CD8-positive, alpha-beta memory T cell (primary cell): ENCODE data around the gene ANGPTL5. TPM values are rescaled to one million over a fixed set of nuclear protein-coding genes. Genes with fewer than 3 reads are reported as not detected.
"Not testable (repeated sequence)": the region's sequence is repeated elsewhere in the genome, so short reads cannot be mapped to it uniquely, and the experiment has no call there.

Source experiments
- CTCF ChIA-PET: fragments of 350-600 bp; sonication (Branson Sonifier 250); formaldehyde crosslinking; loops from one replicate; lab custom pipeline; 2021; ENCODE audit warnings: antibody characterized with exemption; lab: Charles Lee
- POLR2A ChIA-PET: fragments of 350-600 bp; sonication (Branson Sonifier 250); formaldehyde crosslinking; loops from one replicate; lab custom pipeline; 2021; ENCODE audit warnings: antibody characterized with exemption; lab: Charles Lee
- DNase-seq, 5 donors: peaks; one replicate each; pipeline versions ENCODE4 v3.0.0 to v3.0.0-alpha.2; 2020 to 2022; ENCODE audit warnings: mixed read lengths in 1 of 5
- H3K27ac ChIP-seq: one replicate; pipeline ENCODE4 v1.7.0; 2013; ENCODE audit warnings: low read depth, mild to moderate bottlenecking, low read length, moderate library complexity
- H3K27me3 ChIP-seq: 2 replicates; pipeline ENCODE4 v1.7.0; 2013; ENCODE audit warnings: low read length, mild to moderate bottlenecking; ENCODE audit not compliant: insufficient read depth, poor library complexity, severe bottlenecking
- H3K36me3 ChIP-seq: 2 replicates; pipeline ENCODE4 v1.7.0; 2013; ENCODE audit warnings: mild to moderate bottlenecking, low read length, moderate library complexity; ENCODE audit not compliant: insufficient read depth
- H3K4me1 ChIP-seq: 2 replicates; pipeline ENCODE4 v1.7.0; 2013; ENCODE audit warnings: mild to moderate bottlenecking, low read length, moderate library complexity; ENCODE audit not compliant: insufficient read depth
- H3K4me3 ChIP-seq: 2 replicates; pipeline ENCODE4 v1.7.0; 2013; ENCODE audit warnings: mild to moderate bottlenecking, low read length
- H3K9me3 ChIP-seq: 2 replicates; pipeline ENCODE4 v1.7.0; 2013; ENCODE audit warnings: mild to moderate bottlenecking, low read length
- H3K27ac Mint-ChIP-seq, 8 donors: one replicate each; pipeline ENCODE4 v1.8.0; 2020 to 2021; ENCODE audit warnings: mixed read lengths in 8 of 8, mild to moderate bottlenecking in 6 of 8, inconsistent platforms in 3 of 8, moderate library complexity in 3 of 8
- H3K27me3 Mint-ChIP-seq, 2 donors: one replicate each; pipeline ENCODE4 v1.8.0; 2020 to 2021; ENCODE audit warnings: mixed read lengths in 2 of 2, mild to moderate bottlenecking in 1 of 2, moderate library complexity in 1 of 2
- H3K36me3 Mint-ChIP-seq, 3 donors: one replicate each; pipeline ENCODE4 v1.8.0; 2020 to 2021; ENCODE audit warnings: mixed read lengths in 3 of 3, inconsistent platforms in 1 of 3, mild to moderate bottlenecking in 1 of 3
- H3K4me1 Mint-ChIP-seq, 3 donors: one replicate each; pipeline ENCODE4 v1.8.0; 2020 to 2021; ENCODE audit warnings: mixed read lengths in 3 of 3, inconsistent platforms in 1 of 3, mild to moderate bottlenecking in 1 of 3
- H3K4me3 Mint-ChIP-seq, 7 donors: one replicate each; pipeline ENCODE4 v1.8.0; 2020 to 2021; ENCODE audit warnings: mixed read lengths in 7 of 7, mild to moderate bottlenecking in 6 of 7, moderate library complexity in 4 of 7, inconsistent platforms in 2 of 7
- H3K9me3 Mint-ChIP-seq, 5 donors: one replicate each; pipeline ENCODE4 v1.8.0; 2020 to 2022; ENCODE audit warnings: mixed read lengths in 5 of 5, mild to moderate bottlenecking in 3 of 5, moderate library complexity in 2 of 5, inconsistent platforms in 1 of 5
- polyA plus RNA-seq: library from polyadenylated mRNA; unstranded; fragments of 300-500 nt; fragmentation: Illumina TruSeq; gene quantifications from one replicate; pipeline ENCODE4 v1.2.3, GENCODE V29; 2021
- total RNA-seq, 2 experiments: library from RNA; stranded (reverse); gene quantifications; one replicate each; pipeline ENCODE4 v1.2.3, GENCODE V29; 2021

Gene ANGPTL5
- total RNA-seq = not detected
- not detected for polyA plus RNA-seq

DNA sequence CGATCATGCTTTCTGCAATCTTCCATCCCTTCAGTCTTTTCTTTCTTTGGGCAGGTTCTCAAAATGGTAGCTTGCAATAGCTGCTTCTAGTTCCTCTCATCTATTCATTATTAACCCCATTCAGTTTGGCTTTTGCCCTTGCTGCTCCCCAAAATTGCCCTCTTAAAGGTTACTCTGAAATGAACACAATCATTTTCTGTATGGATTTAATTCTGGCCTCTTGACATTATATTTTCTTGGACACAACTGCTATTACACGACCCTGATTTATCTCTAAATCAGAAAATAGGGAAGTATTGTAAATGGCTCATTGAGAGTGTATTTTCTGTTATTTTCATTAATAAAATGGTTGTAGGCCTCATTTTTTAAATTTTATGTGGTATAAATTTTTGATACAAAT lies at the start of gene ANGPTL5:
Gene ANGPTL5 (minus strand): TSS at position 101 of the 400 bp plus-strand sequence. CDS start 8,613 bp downstream, outside the sequence.
- H3K27me3 Mint-ChIP-seq = peaks cover 0 to 2% of the 10 kb centered on the region in 2 donors
- H3K4me1 Mint-ChIP-seq = peaks cover 27 to 34% (median 28%) of the 10 kb centered on the region in 3 donors
- peaks cover 16% of the 10 kb centered on the region for H3K4me1 ChIP-seq
- H3K9me3 ChIP-seq = no peaks in the 10 kb centered on the region
- CTCF ChIA-PET = no interaction called here
- no peak for DNase-seq
- peak within 1 kb of the TSS; percentile 91 to 96 (median 94) for H3K4me3 Mint-ChIP-seq
- POLR2A ChIA-PET = no interaction called here
- no peaks in the 10 kb centered on the region for H3K27me3 ChIP-seq
- H3K27ac Mint-ChIP-seq = peak within 1 kb of the TSS; percentile 73 to 97 (median 92)
- H3K36me3 Mint-ChIP-seq = peaks cover 0 to 6% (median 0%) of the 10 kb centered on the region in 3 donors
- H3K36me3 ChIP-seq = no peaks in the 10 kb centered on the region
- H3K9me3 Mint-ChIP-seq = no peaks in the 10 kb centered on the region
- peak within 1 kb of the TSS; percentile 70 for H3K4me3 ChIP-seq
- H3K27ac ChIP-seq = peak within 1 kb of the TSS; percentile 38

DNA sequence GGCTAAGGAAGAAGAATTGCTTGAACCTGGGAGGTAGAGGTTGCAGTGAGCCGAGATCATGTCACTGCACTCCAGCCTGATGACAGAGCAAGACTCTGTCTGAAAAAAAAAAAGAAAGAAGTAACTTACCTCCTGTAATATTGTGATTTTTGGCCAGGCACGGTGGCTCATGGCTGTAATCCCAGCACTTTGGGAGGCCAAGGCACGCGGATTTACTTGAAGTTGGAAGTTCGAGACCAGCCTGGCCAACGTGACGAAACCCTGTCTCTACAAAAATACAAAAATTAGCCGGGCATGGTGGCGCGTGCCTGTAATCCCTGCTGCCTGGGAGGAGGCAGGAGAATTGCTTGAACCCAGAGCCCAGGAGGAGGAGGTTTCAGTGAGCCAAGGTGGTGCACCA lies 47.9 kb upstream of the ANGPTL5 start:
- H3K4me3 ChIP-seq, H3K27ac Mint-ChIP-seq, H3K27me3 ChIP-seq, H3K27ac ChIP-seq, H3K27me3 Mint-ChIP-seq, H3K36me3 ChIP-seq, H3K4me3 Mint-ChIP-seq, POLR2A ChIA-PET, CTCF ChIA-PET, H3K4me1 Mint-ChIP-seq, DNase-seq, H3K9me3 ChIP-seq, H3K9me3 Mint-ChIP-seq, H3K4me1 ChIP-seq: not testable (repeated sequence)
- peaks cover 7 to 25% (median 12%) of the 10 kb centered on the region in 3 donors for H3K36me3 Mint-ChIP-seq

DNA sequence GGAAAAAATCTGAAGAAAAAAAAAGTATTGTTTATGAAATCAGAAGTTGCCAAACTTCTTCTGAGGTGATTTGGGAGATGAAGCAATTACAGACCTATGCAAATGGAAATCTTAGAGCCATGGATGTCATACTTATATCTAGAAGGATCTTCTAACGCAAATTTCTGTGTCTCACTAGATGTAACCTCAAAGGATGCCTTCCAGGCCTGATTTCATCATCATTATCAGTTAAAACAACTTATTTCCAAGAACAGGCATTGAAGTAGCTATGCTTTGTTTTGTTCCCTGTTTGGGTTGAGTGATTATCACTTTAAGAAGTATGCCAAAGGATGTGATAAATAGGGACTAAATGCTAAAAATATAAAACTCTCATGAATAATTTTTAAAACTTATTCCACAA lies 43.9 kb upstream of the ANGPTL5 start:
- H3K4me1 ChIP-seq = no peaks in the 10 kb centered on the region
- H3K9me3 ChIP-seq = no peaks in the 10 kb centered on the region
- no peaks in the 10 kb centered on the region for H3K36me3 ChIP-seq
- peaks cover 0 to 2% (median 0%) of the 10 kb centered on the region in 5 donors for H3K9me3 Mint-ChIP-seq
- DNase-seq = no peak
- peaks cover 12 to 35% (median 20%) of the 10 kb centered on the region in 3 donors for H3K36me3 Mint-ChIP-seq
- no peaks in the 10 kb centered on the region for H3K27me3 Mint-ChIP-seq
- POLR2A ChIA-PET = no interaction called here
- no peak overlapping the region for H3K4me3 ChIP-seq
- H3K4me1 Mint-ChIP-seq = no peaks in the 10 kb centered on the region
- CTCF ChIA-PET = no interaction called here
- no peak overlapping the region for H3K4me3 Mint-ChIP-seq
- H3K27ac ChIP-seq = no peak overlapping the region
- no peak overlapping the region for H3K27ac Mint-ChIP-seq
- no peaks in the 10 kb centered on the region for H3K27me3 ChIP-seq

DNA sequence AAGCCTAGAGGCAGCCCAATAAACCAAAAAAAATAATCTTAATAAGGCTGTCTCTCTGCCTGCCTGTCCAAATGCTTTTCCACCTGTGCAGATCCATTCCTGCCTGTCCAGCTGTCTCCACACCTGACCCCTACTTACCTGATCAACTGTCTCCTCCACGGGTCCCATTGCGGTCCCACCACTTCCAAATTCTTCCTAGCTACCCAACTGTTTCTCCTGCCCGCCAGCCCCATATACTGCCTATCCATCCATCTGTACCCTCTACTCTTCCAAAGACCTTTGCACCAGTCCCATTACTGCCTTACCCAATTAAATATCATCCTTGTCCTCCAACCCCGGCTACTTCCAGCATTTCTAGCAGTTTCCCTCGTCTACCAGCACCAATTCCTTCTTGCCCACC lies 39.4 kb upstream of the ANGPTL5 start:
- ChIA-PET CTCF (no interaction called here), POLR2A (no interaction called here)
- no peaks in the 10 kb centered on the region for H3K4me1 Mint-ChIP-seq
- H3K9me3 Mint-ChIP-seq = peaks cover 0 to 2% (median 0%) of the 10 kb centered on the region in 5 donors
- no peak for DNase-seq
- no peak overlapping the region for H3K4me3 Mint-ChIP-seq
- Histone ChIP-seq H3K9me3 (no peaks in the 10 kb centered on the region), H3K27ac (no peak overlapping the region), H3K27me3 (no peaks in the 10 kb centered on the region), H3K36me3 (no peaks in the 10 kb centered on the region), H3K4me3 (no peak overlapping the region), H3K4me1 (no peaks in the 10 kb centered on the region)
- peaks cover 9 to 18% (median 12%) of the 10 kb centered on the region in 3 donors for H3K36me3 Mint-ChIP-seq
- no peaks in the 10 kb centered on the region for H3K27me3 Mint-ChIP-seq
- no peak overlapping the region for H3K27ac Mint-ChIP-seq

DNA sequence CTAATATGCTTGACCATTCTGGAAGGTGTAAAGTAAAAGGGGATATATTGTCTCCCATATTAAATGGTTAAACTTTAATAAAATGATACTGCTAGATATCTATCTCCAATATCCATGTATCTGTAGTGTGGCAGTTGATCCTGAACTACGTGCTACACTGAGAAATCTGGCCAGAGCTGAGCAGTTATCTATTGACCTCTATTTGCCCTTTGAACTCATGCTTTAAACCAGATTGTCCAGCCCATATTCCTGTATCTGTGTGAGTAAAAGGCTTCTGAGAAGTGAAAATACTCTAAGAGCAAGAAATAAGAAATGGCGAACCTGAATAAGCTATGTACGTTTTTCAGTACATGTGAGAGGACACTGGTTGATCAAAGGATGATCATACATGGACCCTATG lies 39.0 kb upstream of the ANGPTL5 start:
- Mint-ChIP-seq H3K4me3 (no peak overlapping the region), H3K9me3 (peaks cover 0 to 2% (median 0%) of the 10 kb centered on the region in 5 donors), H3K27ac (no peak overlapping the region), H3K4me1 (no peaks in the 10 kb centered on the region), H3K36me3 (peaks cover 9 to 18% (median 12%) of the 10 kb centered on the region in 3 donors), H3K27me3 (no peaks in the 10 kb centered on the region)
- Histone ChIP-seq H3K27ac (no peak overlapping the region), H3K4me1 (no peaks in the 10 kb centered on the region), H3K9me3 (no peaks in the 10 kb centered on the region), H3K36me3 (no peaks in the 10 kb centered on the region), H3K27me3 (no peaks in the 10 kb centered on the region), H3K4me3 (no peak overlapping the region)
- no peak for DNase-seq
- ChIA-PET POLR2A (no interaction called here), CTCF (no interaction called here)

DNA sequence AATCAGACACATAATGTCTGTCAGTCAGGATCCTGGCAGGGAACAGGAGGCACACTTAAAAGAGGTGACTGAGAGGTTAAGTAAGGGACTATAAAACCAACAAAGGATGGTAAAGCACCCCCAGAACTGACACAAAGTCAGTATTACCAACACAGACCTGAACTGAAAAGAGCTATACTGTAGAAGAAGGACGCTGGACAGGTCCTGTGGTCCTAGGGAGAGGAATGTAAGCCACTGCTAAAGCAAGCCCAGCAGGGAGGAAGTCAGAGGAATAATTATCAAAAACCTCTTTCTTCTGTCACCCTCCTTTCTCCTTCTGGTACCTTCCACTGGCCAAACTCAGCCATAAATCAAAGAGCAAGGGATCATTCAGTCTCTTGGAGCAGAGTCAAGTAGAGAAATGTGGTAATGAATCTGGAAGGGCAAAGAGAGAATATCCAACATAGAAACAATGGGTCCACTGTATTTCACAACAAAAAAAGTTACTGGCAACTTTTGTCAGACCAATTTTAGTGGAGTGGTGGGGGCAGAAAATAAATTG lies 33.4 kb upstream of the ANGPTL5 start:
- no peak overlapping the region for H3K4me3 ChIP-seq
- H3K36me3 Mint-ChIP-seq = peaks cover 1 to 11% (median 11%) of the 10 kb centered on the region in 3 donors
- H3K4me1 ChIP-seq = no peaks in the 10 kb centered on the region
- H3K27ac ChIP-seq = no peak overlapping the region
- no peak overlapping the region for H3K27ac Mint-ChIP-seq
- ChIA-PET CTCF (no interaction called here), POLR2A (no interaction called here)
- H3K27me3 ChIP-seq = no peaks in the 10 kb centered on the region
- H3K4me1 Mint-ChIP-seq = no peaks in the 10 kb centered on the region
- H3K9me3 ChIP-seq = no peaks in the 10 kb centered on the region
- H3K27me3 Mint-ChIP-seq = no peaks in the 10 kb centered on the region
- H3K36me3 ChIP-seq = no peaks in the 10 kb centered on the region
- DNase-seq = no peak
- H3K9me3 Mint-ChIP-seq = no peaks in the 10 kb centered on the region
- no peak overlapping the region for H3K4me3 Mint-ChIP-seq

DNA sequence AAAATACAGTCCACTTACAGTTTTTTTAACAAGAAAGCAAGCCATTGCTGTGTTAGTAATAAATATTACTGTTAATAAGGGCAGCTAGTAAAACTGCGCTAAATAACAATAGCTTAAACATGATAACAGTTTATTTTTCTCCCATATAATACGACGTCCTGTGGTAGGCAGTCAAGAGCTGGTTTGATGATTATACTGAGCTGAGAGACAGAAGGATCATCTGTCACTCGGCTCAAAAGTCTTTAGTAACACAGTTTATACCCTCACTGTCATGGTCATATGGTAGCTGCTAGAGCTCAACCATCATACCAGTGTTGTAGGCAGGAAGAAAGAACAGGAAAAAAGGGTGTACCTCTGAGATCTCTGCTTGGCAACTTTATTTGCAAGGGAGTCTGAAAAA lies 29.1 kb upstream of the ANGPTL5 start:
- no peaks in the 10 kb centered on the region for H3K9me3 Mint-ChIP-seq
- no peaks in the 10 kb centered on the region for H3K27me3 Mint-ChIP-seq
- Histone ChIP-seq H3K9me3 (no peaks in the 10 kb centered on the region), H3K36me3 (no peaks in the 10 kb centered on the region), H3K4me1 (no peaks in the 10 kb centered on the region), H3K27ac (no peak overlapping the region), H3K4me3 (no peak overlapping the region), H3K27me3 (no peaks in the 10 kb centered on the region)
- no peak overlapping the region for H3K27ac Mint-ChIP-seq
- POLR2A ChIA-PET = no interaction called here
- no peak overlapping the region for H3K4me3 Mint-ChIP-seq
- peaks cover 2 to 15% (median 11%) of the 10 kb centered on the region in 3 donors for H3K36me3 Mint-ChIP-seq
- H3K4me1 Mint-ChIP-seq = no peaks in the 10 kb centered on the region
- DNase-seq = no peak
- CTCF ChIA-PET = no interaction called here

DNA sequence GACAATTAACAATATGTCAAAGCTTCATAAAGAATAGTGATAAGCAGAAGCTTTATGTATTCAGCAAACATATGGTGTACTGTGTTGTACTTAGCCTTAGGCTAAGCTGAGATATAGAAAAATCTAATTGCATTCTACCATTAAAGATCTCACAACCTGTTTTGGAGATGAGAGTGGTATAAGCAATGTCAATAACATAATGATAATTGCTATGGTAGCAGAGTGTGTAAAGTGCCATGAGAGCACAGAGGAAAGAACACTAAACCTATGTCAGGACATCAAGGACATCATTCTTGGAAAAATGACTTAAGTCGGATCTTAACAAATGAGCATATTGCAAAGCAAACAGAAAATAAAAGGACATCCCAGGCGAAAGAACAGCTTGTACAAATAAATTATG lies 28.6 kb upstream of the ANGPTL5 start:
- H3K36me3 Mint-ChIP-seq = peaks cover 2 to 15% (median 11%) of the 10 kb centered on the region in 3 donors
- Histone ChIP-seq H3K4me3 (no peak overlapping the region), H3K27me3 (no peaks in the 10 kb centered on the region), H3K36me3 (no peaks in the 10 kb centered on the region), H3K4me1 (no peaks in the 10 kb centered on the region), H3K9me3 (no peaks in the 10 kb centered on the region), H3K27ac (no peak overlapping the region)
- DNase-seq = no peak
- H3K4me3 Mint-ChIP-seq = no peak overlapping the region
- no peaks in the 10 kb centered on the region for H3K4me1 Mint-ChIP-seq
- no peaks in the 10 kb centered on the region for H3K9me3 Mint-ChIP-seq
- POLR2A ChIA-PET = no interaction called here
- CTCF ChIA-PET = no interaction called here
- no peak overlapping the region for H3K27ac Mint-ChIP-seq
- no peaks in the 10 kb centered on the region for H3K27me3 Mint-ChIP-seq
